ENCODE measurements around the gene UNC5C.
A peak's percentile ranks its signal among the peaks of the same experiment; 100 is the strongest.

UNC5C gene

GRCh38 chr4:95120456-95120855 is 428.3 kb downstream of the UNC5C start:
- Histone ChIP-seq H3K27me3 (no peaks in the 10 kb centered on the region), H3K4me3 (ENCODE audit: low read depth, low read length) (no peak overlapping the region), H3K36me3 (peaks cover 3% of the 10 kb centered on the region), H3K9me3 (no peaks in the 10 kb centered on the region), H3K4me1 (peaks cover 10% of the 10 kb centered on the region)
- no peak for TF ChIP-seq CTCF (IDR thresholded peaks at IDR 0.05; ENCODE audit: low read depth, low read length)
- DNase-seq, result no peak

GRCh38 chr4:95118497-95118896 is 430.3 kb downstream of the UNC5C start:
- Histone ChIP-seq H3K4me1 (peaks cover 3% of the 10 kb centered on the region; the same call in 1 of the 2 replicates), H3K4me3 (ENCODE audit: low read depth, low read length) (peak overlapping the region; percentile 5; the same call in 1 of the 2 replicates), H3K9me3 (no peaks in the 10 kb centered on the region), H3K36me3 (peaks cover 3% of the 10 kb centered on the region), H3K27me3 (no peaks in the 10 kb centered on the region)
- peak; percentile 41 for DNase-seq
- TF ChIP-seq CTCF (IDR thresholded peaks at IDR 0.05; ENCODE audit: low read depth, low read length), result no peak

GRCh38 chr4:95114521-95114920 is 434.3 kb downstream of the UNC5C start:
- H3K9me3 ChIP-seq, result no peaks in the 10 kb centered on the region
- no peak for TF ChIP-seq CTCF (IDR thresholded peaks at IDR 0.05; ENCODE audit: low read depth, low read length)
- peaks cover 3% of the 10 kb centered on the region; the same call in 1 of the 2 replicates for H3K36me3 ChIP-seq
- no peaks in the 10 kb centered on the region for H3K27me3 ChIP-seq
- DNase-seq, result no peak
- no peak overlapping the region for H3K4me3 ChIP-seq (ENCODE audit: low read depth, low read length)
- no peaks in the 10 kb centered on the region for H3K4me1 ChIP-seq

All from BE2C (cell line).